ENCODE results near the gene IDI1. TPM values are rescaled to one million over a fixed set of nuclear protein-coding genes. Genes with fewer than 3 reads are reported as not detected.
"Not testable (repeated sequence)": the region's sequence is repeated elsewhere in the genome, so short reads cannot be mapped to it uniquely, and the experiment has no call there.

IDI1 gene
- polyA plus RNA-seq (ENCODE audit: insufficient read length), result 41.7 TPM

DNA sequence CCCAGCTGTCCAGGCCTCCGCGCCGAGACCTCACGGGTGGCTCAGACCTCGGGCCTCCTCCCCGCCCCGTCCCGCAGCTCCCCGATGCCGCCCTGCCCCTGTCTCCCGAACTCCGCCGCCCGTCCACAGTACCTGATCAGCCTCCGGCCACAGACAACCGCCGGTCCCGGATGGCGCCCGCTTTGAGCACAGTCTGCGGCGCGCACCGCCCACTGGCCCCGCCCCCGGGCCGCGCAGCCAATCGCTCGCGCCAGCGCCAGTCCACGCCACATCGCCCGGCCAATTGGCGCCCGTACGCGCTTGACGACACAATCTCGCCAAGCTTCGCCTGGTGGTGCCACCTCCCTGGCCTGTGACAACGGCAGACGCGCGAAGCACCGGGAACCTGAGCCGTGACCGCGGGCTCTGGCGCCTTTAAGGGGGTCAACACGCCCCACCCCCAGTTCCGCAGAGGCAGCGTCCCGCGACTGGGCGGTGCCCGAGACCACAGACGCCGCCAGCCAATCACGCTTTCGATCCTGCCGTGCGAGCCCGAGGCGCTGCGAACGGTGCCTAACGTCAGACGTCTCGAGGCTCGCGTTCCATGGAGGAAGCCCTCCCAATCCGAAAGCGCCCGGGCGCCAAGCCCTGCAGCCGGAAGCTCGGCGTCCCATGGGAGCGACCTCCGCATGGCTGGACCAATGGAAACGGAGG, at the start of gene IDI1:
TSS of gene IDI1 (minus strand) at position 388 of the 693 bp plus-strand sequence. CDS start at position 272, 116 bp downstream.
- peak; percentile 95 for DNase-seq (ENCODE audit: low read depth)

- DNase-seq (ENCODE audit: low read depth), result no peak
These were observed 48.5 kb upstream of the IDI1 start for GRCh38 chr10:1097436-1097835.

DNA sequence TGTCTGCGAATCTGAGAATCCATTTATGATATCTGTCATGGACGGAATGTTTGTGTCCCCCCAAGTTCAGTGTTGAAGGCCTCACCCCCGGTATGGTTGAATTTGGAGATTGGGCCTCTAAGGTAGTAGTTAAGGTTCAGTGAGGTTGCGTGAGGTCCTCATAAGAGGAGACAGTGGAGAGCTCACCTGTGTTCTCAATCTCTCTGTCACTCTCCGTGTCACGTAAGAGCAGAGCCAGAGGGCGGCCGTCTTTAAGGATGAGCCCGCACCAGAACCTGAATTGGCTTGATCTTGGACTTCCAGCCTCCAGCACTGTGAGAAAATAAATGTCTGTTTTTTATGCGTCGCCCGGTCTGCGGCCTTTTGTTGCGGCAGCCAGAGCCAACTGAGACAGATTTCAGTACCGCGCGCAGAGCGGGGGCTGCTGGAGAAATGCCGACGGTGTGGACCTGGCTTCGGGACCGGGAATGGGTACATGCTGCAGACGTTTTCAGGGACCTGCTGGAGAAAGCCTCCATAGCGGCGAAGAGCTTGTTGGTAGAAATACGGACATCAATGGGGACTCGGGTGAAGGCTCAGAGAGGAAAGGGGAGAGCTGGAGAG, 47.5 kb upstream of the IDI1 start:
- no peak for DNase-seq (ENCODE audit: low read depth)

DNA sequence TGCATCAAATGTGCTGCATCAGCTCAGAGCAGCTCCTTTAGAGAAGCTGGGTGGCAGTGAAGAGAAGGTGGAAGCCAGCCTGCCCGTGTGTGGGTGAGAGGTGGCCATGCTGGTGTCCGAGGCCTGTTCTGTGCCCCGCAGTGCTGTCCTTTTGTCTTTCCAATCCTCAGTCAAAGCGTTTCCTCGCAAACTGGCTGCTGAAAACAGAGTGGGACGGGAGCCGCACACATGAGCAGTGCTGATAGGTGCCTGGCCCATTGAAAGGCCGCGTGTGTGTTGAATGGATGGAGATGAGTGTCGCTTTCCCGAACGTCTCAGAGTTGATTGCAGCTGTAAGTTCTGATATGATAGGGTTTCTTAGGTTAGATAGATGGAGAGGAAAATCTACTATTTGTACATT, 46.6 kb upstream of the IDI1 start:
- no peak for DNase-seq (ENCODE audit: low read depth)

GRCh38 chr10:1094112-1095057, 45.5 kb upstream of the IDI1 start:
- no peak for DNase-seq (ENCODE audit: low read depth)

DNA sequence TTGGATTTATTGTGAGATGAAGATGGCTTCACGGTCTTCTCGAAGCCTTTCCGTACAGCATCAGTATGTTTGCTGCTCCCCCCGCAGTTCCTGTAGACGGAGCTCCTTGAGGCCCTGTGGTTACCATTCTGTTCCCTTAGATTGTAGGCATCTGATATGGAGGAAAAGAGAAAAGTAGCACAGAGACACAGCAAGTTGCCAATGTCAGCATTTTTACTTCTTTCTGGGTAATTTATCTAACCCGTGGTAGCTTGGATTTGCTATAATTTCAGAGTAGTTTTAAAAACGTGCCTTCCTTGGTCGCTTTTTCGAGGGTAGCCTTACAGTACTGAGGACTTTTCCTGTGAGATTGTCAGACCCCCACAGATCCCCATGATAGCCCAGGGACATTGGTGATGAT, 44.8 kb upstream of the IDI1 start:
- no peak for DNase-seq (ENCODE audit: low read depth)

GRCh38 chr10:1090696-1091095, 41.8 kb upstream of the IDI1 start:
- no peak for DNase-seq (ENCODE audit: low read depth)

DNA sequence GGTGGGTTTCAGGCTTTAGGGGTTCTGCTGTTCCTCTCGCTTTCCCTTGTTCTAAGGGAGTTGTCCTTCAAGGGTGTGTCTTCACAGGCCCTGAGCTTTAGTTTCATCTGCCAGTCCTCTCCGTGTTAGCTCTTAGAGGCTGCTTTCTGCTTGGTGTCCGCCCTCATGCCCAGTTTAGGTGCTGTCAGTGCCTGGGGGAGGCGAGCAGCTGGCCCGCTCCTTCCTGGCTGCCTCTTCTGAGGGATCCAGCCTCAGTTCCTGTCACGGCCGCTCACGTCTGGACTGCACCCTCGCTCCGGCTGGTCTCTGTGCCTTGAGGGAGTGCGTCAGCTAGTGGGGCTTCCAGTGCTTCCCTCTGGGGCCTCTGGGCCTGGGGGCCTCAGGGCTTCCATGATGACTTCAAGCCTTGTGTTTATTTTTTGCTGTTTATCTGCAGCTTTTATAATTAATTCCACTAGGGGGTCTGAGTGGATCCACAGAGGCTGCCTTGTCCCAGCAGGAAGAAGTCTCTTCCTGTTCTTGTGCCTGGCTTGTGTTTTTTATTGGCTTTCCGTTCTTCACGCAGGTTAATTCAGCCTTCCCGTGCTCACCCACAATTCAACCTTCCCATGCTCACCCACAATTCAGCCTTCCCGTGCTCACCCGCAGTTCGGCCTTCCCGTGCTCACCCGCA, 40.2 kb upstream of the IDI1 start:
- DNase-seq (ENCODE audit: low read depth), result no peak

- no peak for DNase-seq (ENCODE audit: low read depth)
These were observed 37.9 kb upstream of the IDI1 start for GRCh38 chr10:1086787-1087186.

DNA sequence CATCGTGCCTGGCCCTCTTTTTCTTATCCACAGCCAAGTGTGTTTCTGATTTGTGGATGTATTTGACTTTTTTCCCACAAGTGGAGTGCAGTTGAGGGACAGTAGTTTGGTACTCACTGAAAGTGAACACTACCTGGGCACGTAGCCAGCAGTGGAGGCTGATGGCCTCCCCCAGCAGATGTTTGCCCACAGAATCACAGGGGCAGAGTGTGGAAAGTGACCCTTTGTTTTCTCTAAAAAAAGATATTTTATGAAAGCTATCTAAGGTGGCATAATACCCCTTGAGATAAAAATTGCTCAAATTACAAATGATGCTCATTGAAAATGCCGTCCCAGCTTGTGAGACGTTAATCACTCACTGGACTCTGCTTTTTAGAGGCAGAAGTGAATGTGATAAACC, 36.3 kb upstream of the IDI1 start:
- no peak for DNase-seq (ENCODE audit: low read depth)

DNA sequence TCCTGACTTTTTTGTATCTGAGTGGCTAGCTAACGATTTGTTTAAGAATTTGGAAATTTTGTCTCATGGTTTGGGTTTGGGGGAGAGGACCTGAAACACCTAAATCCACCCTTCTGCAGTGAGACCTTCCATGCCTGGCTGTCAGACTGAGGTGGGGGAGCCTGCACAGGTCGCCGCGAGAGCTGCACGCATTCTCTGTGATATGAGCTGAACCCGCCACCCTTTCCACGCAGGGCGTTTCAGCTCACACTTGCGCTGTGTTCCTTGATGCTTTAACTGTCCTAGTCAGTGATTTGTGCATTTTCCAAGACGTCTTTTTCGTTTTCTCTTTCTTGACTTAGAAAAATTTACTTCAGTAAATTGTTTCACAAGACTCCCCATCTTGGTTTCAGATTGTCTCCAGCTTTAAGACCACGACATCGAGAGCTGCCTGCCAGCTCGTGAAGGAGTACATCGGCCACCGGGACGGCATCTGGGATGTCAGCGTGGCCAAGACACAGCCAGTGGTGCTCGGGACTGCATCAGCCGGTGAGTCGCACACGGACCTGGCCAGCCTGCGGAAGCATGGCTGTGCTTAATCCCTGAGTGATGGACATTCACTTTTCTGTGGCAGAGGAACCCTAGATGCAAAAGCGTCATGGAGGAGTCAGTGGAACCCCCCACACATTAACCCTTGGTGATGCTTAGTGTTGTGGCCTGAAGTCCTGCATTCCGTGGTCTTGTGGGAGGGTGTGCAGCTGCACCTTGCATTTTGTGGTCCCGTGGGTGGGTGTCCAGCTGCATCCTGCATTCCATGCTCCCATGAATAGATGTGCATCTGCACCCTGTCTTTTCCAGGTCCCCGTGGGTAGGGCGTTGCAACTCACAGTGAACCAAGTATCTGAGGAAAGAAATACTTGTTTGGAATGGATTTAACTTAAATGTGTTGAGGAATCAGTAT, 35.4 kb upstream of the IDI1 start:
- DNase-seq (ENCODE audit: low read depth), result no peak

DNA sequence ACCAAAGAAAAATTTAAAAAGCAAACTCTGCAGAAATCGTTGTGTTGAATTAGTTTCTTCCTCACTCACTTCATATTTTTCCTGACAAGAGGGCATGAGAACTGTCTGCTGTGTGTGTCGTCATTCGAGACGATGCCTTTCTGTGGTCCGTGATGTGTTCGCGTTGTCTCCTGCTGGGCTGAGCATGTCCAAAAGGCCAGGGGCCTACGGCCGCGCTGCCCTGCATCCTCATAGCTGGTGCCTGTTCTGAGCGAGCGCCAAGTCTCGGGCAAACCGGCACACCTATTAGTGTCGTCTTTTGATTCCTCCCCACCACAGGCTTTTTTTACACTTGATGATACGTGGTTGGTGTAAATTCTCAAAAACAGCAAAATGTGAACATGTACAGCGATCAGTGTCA, 34.7 kb upstream of the IDI1 start:
- DNase-seq (ENCODE audit: low read depth), result no peak

DNA sequence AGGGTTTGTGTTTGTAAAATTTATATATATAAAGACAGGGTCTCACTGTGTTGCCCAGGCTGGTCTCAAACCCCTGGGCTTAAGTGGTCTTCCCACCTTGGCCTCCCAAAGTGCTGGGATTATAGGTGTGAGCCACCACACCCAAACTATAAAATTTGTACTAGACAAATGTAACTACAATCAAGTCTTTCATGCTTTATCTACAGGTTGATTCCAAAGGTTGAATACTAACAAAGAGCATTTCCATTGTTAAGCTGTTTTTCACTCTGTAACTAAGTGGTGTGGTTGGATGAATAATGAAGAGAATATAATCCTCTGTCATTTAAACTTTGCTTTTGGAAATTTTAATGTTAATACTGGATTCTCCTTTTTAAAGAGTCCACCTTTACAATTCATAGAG, 29.7 kb upstream of the IDI1 start:
- no peak for DNase-seq (ENCODE audit: low read depth)

DNA sequence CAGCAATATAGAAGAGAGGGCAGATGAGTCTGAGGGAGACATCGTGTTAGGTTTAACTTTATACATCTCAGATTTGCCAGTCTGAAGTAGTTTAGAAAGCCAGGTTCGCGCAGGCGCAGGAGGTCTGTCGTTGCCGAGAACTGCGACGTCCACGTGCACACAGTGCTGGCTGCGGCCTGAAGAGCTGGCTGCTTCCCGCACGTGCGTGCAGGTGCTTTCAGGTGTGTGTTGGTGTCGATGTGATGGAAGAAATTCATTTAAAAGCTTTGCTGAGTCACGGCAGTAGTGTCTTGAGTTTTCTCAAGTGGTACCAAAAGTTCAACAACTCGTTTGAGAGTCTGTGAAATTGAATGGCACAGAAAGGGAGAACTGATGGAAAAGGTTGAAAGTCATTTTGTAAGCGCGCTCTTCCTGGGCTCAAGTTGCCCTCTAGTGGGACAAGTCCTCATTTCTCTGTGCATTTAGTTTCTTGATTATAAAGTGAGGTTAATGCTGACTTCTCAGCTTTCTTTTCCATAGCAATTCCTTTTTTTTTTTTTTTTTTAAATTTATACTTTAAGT, 25.9 kb upstream of the IDI1 start:
- no peak for DNase-seq (ENCODE audit: low read depth)

- DNase-seq (ENCODE audit: low read depth), result no peak
These were observed 25.3 kb upstream of the IDI1 start for GRCh38 chr10:1074052-1074747.

GRCh38 chr10:1070919-1071318, 22.0 kb upstream of the IDI1 start:
- DNase-seq (ENCODE audit: low read depth), result no peak

- no peak for DNase-seq (ENCODE audit: low read depth)
These were observed 19.8 kb upstream of the IDI1 start for GRCh38 chr10:1068380-1069361.

GRCh38 chr10:1066734-1067133, 17.8 kb upstream of the IDI1 start:
- not testable (repeated sequence) for DNase-seq (ENCODE audit: low read depth)

GRCh38 chr10:1064964-1065247, 16.0 kb upstream of the IDI1 start:
- no peak for DNase-seq (ENCODE audit: low read depth)
